SK-N-MC (cell line): Measurements from ENCODE around the gene HOXD12.

Source experiments
- EZH2 ChIP-seq: fragments of 200-600 bp; sonication (generic); IDR thresholded peaks from one replicate; pipeline ENCODE4 v1.6.1; 2017; ENCODE audit warnings: antibody characterized with exemption
- POLR2AphosphoS5 ChIP-seq: IDR thresholded peaks from 2 replicates; pipeline ENCODE4 v1.6.1; 2012; ENCODE audit warnings: mild to moderate bottlenecking, low read depth, low read length, borderline replicate concordance

DNA sequence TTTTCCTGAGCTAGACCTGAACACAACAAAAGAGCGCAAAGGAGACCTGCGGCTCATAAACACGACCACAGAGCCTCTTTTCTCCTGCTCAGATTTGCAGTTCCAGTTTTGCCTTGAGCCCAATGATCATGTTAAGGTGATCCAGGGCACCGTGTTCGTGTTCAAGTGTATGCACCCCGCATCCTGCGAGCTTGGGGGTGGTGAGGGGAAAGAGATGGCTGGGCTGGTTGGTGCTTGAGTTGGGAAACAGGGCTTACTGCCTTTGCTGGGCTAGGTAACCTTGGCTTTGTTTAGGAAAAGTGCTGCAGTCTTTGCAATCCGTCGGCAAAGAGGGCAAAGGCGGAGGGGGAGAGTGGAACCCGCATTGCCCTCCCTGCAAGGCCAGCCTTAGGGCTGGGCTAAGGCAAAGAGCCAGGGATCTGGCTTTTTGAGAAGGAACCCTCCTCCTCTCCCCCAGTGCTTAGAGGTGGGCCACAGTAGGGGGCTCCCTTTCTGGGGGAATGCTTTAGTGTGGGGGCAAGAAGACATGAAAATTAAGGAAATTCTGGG lies 18.3 kb downstream of the HOXD12 start:
- TF ChIP-seq EZH2 (no peak), POLR2AphosphoS5 (no peak)
